Right atrium auricular region (tissue), 2 donors: ENCODE data around the gene CTTNBP2. TPM values are rescaled to one million over a fixed set of nuclear protein-coding genes. Genes with fewer than 3 reads are reported as not detected.

Source experiments
- DNase-seq: peaks from one replicate; pipeline ENCODE4 v3.0.0-alpha.2; 2019; ENCODE audit warnings: low spot score
- H3K27ac ChIP-seq, 2 donors: fragments of 200-600 bp; sonication (generic); 1 replicate in 1 of 2; 2 replicates in 1 of 2; pipeline ENCODE4 v1.5.1; 2016 to 2019
- H3K27me3 ChIP-seq, 2 donors: fragments of 200-600 bp; sonication (generic); one replicate each; pipeline versions ENCODE4 v1.5.1 to v1.6.0; 2017 to 2019
- H3K36me3 ChIP-seq: fragments of 200-600 bp; sonication (generic); one replicate; pipeline ENCODE4 v1.5.1; 2016
- H3K4me1 ChIP-seq, 2 donors: fragments of 200-600 bp; sonication (generic); one replicate each; pipeline versions ENCODE4 v1.5.1 to v1.6.0; 2017 to 2019
- H3K4me3 ChIP-seq, 2 donors: fragments of 200-600 bp; sonication (generic); 1 replicate in 1 of 2; 2 replicates in 1 of 2; pipeline ENCODE4 v1.5.1; 2017 to 2019; ENCODE audit warnings: mild to moderate bottlenecking in 1 of 2, moderate library complexity in 1 of 2
- H3K9me3 ChIP-seq, 2 donors: fragments of 200-600 bp; sonication (generic); one replicate each; pipeline ENCODE4 v1.5.1; 2019
- CTCF ChIP-seq, 2 donors: fragments of 200-600 bp; sonication (generic); IDR thresholded peaks; one replicate each; pipeline ENCODE4 v1.5.1; 2019; ENCODE audit warnings: antibody characterized with exemption in 2 of 2
- total RNA-seq, 2 donors: library from RNA; depleted of rRNA; stranded (reverse); fragments of >200 nt; gene quantifications; one replicate each; pipeline ENCODE4 v1.1.0, GENCODE V29; 2016

CTTNBP2 gene
- 1 to 10 TPM; 4.4 to 4.6 TPM for total RNA-seq

- TF ChIP-seq CTCF (IDR thresholded peaks at IDR 0.05), result no peak
- peak; percentile 65 for DNase-seq
- Histone ChIP-seq H3K4me3 (peak within 1 kb of the TSS; percentile 57 to 81), H3K27me3 (no peaks in the 10 kb centered on the region), H3K9me3 (no peaks in the 10 kb centered on the region), H3K36me3 (no peaks in the 10 kb centered on the region), H3K4me1 (peaks cover 0 to 13% of the 10 kb centered on the region in 2 donors), H3K27ac (peak within 1 kb of the TSS; percentile 80 to 86)
Measured at GRCh38 chr7:117873310-117874190, at the start of gene CTTNBP2. Gene CTTNBP2 (minus strand): TSS chr7:117873441. CDS start chr7:117873415, 26 bp downstream.

- no peaks in the 10 kb centered on the region for H3K27me3 ChIP-seq
- peaks cover 0 to 17% of the 10 kb centered on the region in 2 donors for H3K9me3 ChIP-seq
- no peak overlapping the region for H3K4me3 ChIP-seq
- DNase-seq, result no peak
- no peak for TF ChIP-seq CTCF (IDR thresholded peaks at IDR 0.05)
- no peaks in the 10 kb centered on the region for H3K4me1 ChIP-seq
- no peak overlapping the region for H3K27ac ChIP-seq
- no peaks in the 10 kb centered on the region for H3K36me3 ChIP-seq
Measured at GRCh38 chr7:117916309-117916708, 43.1 kb upstream of the CTTNBP2 start.

GRCh38 chr7:117912421-117912820 is 39.2 kb upstream of the CTTNBP2 start:
- TF ChIP-seq CTCF (IDR thresholded peaks at IDR 0.05), result no peak
- DNase-seq, result no peak
- Histone ChIP-seq H3K36me3 (no peaks in the 10 kb centered on the region), H3K27ac (no peak overlapping the region), H3K4me1 (no peaks in the 10 kb centered on the region), H3K4me3 (no peak overlapping the region), H3K27me3 (no peaks in the 10 kb centered on the region), H3K9me3 (peaks cover 0 to 17% of the 10 kb centered on the region in 2 donors)

GRCh38 chr7:117908031-117908795 is 35.0 kb upstream of the CTTNBP2 start:
- no peak for DNase-seq
- no peak for TF ChIP-seq CTCF (IDR thresholded peaks at IDR 0.05)
- Histone ChIP-seq H3K36me3 (no peaks in the 10 kb centered on the region), H3K9me3 (no peaks in the 10 kb centered on the region), H3K27ac (no peak overlapping the region), H3K4me1 (no peaks in the 10 kb centered on the region), H3K4me3 (no peak overlapping the region), H3K27me3 (no peaks in the 10 kb centered on the region)

GRCh38 chr7:117907049-117907640 is 33.9 kb upstream of the CTTNBP2 start:
- TF ChIP-seq CTCF (IDR thresholded peaks at IDR 0.05), result no peak
- Histone ChIP-seq H3K27me3 (no peaks in the 10 kb centered on the region), H3K27ac (no peak overlapping the region), H3K36me3 (no peaks in the 10 kb centered on the region), H3K4me3 (no peak overlapping the region), H3K4me1 (no peaks in the 10 kb centered on the region), H3K9me3 (no peaks in the 10 kb centered on the region)
- DNase-seq, result no peak
